Prostate gland (tissue), 2 donors: ENCODE data around the gene IL2RA.

ENCODE experiments used
- POLR2A ChIP-seq: fragments of 450-650 bp; IDR thresholded peaks from one replicate; pipeline ENCODE4 v1.6.1; 2016; ENCODE audit warnings: antibody characterized with exemption, mild to moderate bottlenecking
- TF ChIP-seq, protein P1 (sequence below), 4 experiments: fragments of 200-600 bp in 2 of 4; fragments of 450-650 bp in 2 of 4; sonication (generic) in 2 of 4; IDR thresholded peaks; 1 replicate in 3 of 4; 2 replicates in 1 of 4; pipeline ENCODE4 v1.5.1; 2016 to 2019; ENCODE audit warnings: antibody characterized with exemption in 4 of 4, mild to moderate bottlenecking in 2 of 4, moderate library complexity in 2 of 4

DNA sequence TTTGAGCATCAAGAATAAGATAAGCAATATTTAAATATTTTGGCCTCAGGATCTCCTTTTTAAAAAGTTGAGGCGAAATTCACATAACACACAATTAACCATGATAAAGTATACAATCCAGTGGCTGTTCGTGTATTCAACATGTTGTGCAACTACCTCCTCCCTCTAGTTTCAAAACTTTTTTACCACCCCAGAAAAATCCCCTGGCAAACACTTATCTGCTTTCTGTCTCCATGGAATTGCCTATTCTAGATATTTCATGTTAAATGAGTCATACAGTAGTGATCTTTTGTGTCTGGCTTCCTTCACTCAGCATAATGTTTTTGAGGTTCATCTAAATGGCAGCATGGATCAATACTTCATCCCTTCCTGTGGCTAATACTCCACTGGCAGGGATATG lies 53.0 kb downstream of the IL2RA start:
- TF ChIP-seq, protein P1, sequence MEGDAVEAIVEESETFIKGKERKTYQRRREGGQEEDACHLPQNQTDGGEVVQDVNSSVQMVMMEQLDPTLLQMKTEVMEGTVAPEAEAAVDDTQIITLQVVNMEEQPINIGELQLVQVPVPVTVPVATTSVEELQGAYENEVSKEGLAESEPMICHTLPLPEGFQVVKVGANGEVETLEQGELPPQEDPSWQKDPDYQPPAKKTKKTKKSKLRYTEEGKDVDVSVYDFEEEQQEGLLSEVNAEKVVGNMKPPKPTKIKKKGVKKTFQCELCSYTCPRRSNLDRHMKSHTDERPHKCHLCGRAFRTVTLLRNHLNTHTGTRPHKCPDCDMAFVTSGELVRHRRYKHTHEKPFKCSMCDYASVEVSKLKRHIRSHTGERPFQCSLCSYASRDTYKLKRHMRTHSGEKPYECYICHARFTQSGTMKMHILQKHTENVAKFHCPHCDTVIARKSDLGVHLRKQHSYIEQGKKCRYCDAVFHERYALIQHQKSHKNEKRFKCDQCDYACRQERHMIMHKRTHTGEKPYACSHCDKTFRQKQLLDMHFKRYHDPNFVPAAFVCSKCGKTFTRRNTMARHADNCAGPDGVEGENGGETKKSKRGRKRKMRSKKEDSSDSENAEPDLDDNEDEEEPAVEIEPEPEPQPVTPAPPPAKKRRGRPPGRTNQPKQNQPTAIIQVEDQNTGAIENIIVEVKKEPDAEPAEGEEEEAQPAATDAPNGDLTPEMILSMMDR (IDR thresholded peaks at IDR 0.05): no peak
- TF ChIP-seq POLR2A: no peak
